ENCODE measurements around the gene AKR1B1. TPM values are rescaled to one million over a fixed set of nuclear protein-coding genes. Genes with fewer than 3 reads are reported as not detected.

AKR1B1 gene
- polyA plus RNA-seq, 2 of the 4 experiments (the other 2 are of a cell fraction): 1,636 to 6,205 TPM

DNA sequence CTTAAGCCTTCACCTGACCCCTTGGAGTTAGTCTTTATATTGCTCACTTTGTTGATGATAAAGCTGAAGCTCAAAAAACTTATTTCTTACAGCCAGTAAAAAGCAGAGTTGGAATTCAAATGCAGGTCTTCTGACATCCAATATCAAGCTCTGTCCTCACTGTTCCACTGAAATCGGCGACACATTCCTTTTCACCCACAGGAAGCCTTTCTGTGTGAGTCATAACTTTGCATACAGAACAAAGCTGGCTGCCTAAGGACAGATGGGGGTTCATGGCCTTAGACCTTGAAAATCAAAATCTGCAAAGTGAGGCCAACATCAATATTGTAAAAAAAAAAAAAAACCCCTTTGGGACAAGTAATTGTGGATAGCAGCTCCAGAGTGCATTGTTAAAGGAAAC lies 21.8 kb upstream of the AKR1B1 start (continued):
- TF ChIP-seq, protein P1, sequence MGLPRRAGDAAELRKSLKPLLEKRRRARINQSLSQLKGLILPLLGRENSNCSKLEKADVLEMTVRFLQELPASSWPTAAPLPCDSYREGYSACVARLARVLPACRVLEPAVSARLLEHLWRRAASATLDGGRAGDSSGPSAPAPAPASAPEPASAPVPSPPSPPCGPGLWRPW (IDR thresholded peaks at IDR 0.05): no peak
- TF ChIP-seq FOSB (CRISPR knock-in tag; IDR thresholded peaks at IDR 0.05) (no peak), CHD2 (IDR thresholded peaks at IDR 0.05; ENCODE audit: low read length, partially characterized antibody) (peak; percentile 31), FOSL2 (IDR thresholded peaks at IDR 0.05) (peak; percentile 66), FOSL2 (CRISPR knock-in tag; IDR thresholded peaks at IDR 0.05) (peak; percentile 85), MYC (IDR thresholded peaks at IDR 0.05; ENCODE audit: borderline replicate concordance, low read length) (no peak), HOXB5 (CRISPR knock-in tag; IDR thresholded peaks at IDR 0.05) (no peak), TP53 (CRISPR knock-in tag; IDR thresholded peaks at IDR 0.05) (no peak)
- TF ChIP-seq, protein P2, sequence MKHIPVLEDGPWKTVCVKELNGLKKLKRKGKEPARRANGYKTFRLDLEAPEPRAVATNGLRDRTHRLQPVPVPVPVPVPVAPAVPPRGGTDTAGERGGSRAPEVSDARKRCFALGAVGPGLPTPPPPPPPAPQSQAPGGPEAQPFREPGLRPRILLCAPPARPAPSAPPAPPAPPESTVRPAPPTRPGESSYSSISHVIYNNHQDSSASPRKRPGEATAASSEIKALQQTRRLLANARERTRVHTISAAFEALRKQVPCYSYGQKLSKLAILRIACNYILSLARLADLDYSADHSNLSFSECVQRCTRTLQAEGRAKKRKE (CRISPR knock-in tag; IDR thresholded peaks at IDR 0.05; ENCODE audit: low read depth): no peak

DNA sequence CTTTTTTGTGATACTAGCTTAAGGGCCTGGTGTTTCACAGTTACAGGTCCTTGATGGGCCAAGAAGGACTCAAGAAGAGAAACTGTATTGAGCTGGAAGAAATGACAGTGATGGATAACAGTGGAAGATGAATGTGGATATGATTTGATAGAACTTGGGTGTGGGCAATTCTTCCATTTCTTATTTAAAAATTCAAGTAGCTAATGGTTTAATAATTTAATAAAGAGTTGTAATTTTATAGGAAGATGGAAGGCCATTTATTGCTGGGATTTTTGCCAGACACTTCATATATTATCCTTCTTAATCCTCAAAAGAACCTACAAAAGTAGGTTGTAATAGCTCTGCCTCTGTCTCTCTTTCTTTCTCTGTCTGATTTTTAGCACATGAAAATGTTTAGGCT lies 21.3 kb upstream of the AKR1B1 start:
- peak overlapping the region; percentile 62 to 67 for H3K27ac ChIP-seq
- ChIA-PET POLR2A (interaction anchor here (0.7 to 2.7 kb wide), 5 partner anchors 22 to 164 kb away, joined by 3 to 24 read pairs (median 4); partner anchors contain the start of genes AKR1B1 and SLC35B4), CTCF (interaction anchor here (0.7 to 11.8 kb wide), 17 partner anchors 9 to 487 kb away, joined by 3 to 199 read pairs (median 13); partner anchors contain the start of gene AKR1B1)
- no peak for TF ChIP-seq SREBF2 (IDR thresholded peaks at IDR 0.05)
- TF ChIP-seq RNF2 (IDR thresholded peaks at IDR 0.05; ENCODE audit: borderline replicate concordance, low read depth): no peak
- no peak for TF ChIP-seq CBX2 (IDR thresholded peaks at IDR 0.05; ENCODE audit: borderline replicate concordance, low read depth)
- no peak for TF ChIP-seq EHMT2 (IDR thresholded peaks at IDR 0.05; ENCODE audit: low read depth)
- TF ChIP-seq, protein P3, sequence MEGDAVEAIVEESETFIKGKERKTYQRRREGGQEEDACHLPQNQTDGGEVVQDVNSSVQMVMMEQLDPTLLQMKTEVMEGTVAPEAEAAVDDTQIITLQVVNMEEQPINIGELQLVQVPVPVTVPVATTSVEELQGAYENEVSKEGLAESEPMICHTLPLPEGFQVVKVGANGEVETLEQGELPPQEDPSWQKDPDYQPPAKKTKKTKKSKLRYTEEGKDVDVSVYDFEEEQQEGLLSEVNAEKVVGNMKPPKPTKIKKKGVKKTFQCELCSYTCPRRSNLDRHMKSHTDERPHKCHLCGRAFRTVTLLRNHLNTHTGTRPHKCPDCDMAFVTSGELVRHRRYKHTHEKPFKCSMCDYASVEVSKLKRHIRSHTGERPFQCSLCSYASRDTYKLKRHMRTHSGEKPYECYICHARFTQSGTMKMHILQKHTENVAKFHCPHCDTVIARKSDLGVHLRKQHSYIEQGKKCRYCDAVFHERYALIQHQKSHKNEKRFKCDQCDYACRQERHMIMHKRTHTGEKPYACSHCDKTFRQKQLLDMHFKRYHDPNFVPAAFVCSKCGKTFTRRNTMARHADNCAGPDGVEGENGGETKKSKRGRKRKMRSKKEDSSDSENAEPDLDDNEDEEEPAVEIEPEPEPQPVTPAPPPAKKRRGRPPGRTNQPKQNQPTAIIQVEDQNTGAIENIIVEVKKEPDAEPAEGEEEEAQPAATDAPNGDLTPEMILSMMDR (IDR thresholded peaks at IDR 0.05): no peak
- TF ChIP-seq, protein P4, sequence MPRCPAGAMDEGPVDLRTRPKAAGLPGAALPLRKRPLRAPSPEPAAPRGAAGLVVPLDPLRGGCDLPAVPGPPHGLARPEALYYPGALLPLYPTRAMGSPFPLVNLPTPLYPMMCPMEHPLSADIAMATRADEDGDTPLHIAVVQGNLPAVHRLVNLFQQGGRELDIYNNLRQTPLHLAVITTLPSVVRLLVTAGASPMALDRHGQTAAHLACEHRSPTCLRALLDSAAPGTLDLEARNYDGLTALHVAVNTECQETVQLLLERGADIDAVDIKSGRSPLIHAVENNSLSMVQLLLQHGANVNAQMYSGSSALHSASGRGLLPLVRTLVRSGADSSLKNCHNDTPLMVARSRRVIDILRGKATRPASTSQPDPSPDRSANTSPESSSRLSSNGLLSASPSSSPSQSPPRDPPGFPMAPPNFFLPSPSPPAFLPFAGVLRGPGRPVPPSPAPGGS (IDR thresholded peaks at IDR 0.05): no peak
- no peak for TF ChIP-seq ESRRA (IDR thresholded peaks at IDR 0.05; ENCODE audit: borderline replicate concordance, low read length)
- TF ChIP-seq CHD2 (IDR thresholded peaks at IDR 0.05; ENCODE audit: low read length, partially characterized antibody): no peak
- TF ChIP-seq ZSCAN20 (CRISPR knock-in tag; IDR thresholded peaks at IDR 0.05): no peak
- TF ChIP-seq JUN (IDR thresholded peaks at IDR 0.05): no peak
- FAIRE-seq (no peak), DNase-seq (ENCODE audit: low read depth in 1 of 2, low spot score in 1 of 2) (no peak), ATAC-seq (0 out of 6 replicates have a peak, but pooled peaks of 1 of the 2 experiments have one; percentile 5)
- H3K4me3 ChIP-seq: no peak overlapping the region
- peaks cover 61% of the 10 kb centered on the region for H3K4me1 ChIP-seq
- H3K4me2 ChIP-seq: peak overlapping the region; percentile 68
- H3K9me3 ChIP-seq: 0 out of 3 replicates have a peak, but pooled peaks cover 5% of the 10 kb centered on the region

DNA sequence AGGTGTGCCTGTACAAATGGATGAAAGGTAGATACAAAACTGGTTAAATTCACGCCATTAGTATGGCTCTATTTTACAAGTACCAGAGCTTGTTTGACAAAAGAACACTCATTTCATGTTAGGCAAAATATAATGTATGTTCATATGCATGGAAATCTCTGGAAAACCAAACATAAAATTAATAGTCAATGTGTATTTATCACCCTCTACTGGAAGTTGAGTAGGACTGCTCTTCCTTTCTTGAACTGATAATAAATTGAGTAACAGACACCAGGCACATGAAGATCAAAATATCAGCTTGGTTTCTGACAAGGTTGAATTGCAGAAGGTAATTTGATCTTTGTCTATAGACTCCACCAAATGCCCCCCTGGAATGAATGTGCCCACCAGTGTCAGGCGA lies 19.8 kb upstream of the AKR1B1 start:
- 0 out of 3 replicates have a peak, but pooled peaks cover 5% of the 10 kb centered on the region for H3K9me3 ChIP-seq
- 58% methylated on average over 2 of the region's 2 CpGs for WGBS (ENCODE audit: missing lambda C conversion rate)
- peaks cover 71% of the 10 kb centered on the region for H3K4me1 ChIP-seq
- ATAC-seq (no peak), FAIRE-seq (peak; percentile 98), DNase-seq (ENCODE audit: low read depth in 1 of 2, low spot score in 1 of 2) (no peak)
- H3K4me3 ChIP-seq: no peak overlapping the region
- TF ChIP-seq CBX8 (IDR thresholded peaks at IDR 0.05) (no peak), SMC3 (IDR thresholded peaks at IDR 0.05) (peak; percentile 58), EP300 (IDR thresholded peaks at IDR 0.05) (no peak), NR3C1 (IDR thresholded peaks at IDR 0.05) (no peak), RCOR1 (IDR thresholded peaks at IDR 0.05; ENCODE audit: low read depth, low read length) (no peak), JUNB (IDR thresholded peaks at IDR 0.05) (no peak), JUN (IDR thresholded peaks at IDR 0.05) (no peak), RAD21 (conservative IDR thresholded peaks at IDR 0.05 in 1 of 2, IDR thresholded peaks at IDR 0.05 in 1 of 2) (peak; percentile 68 to 69), FOSL2 (IDR thresholded peaks at IDR 0.05) (no peak), FOSL2 (CRISPR knock-in tag; IDR thresholded peaks at IDR 0.05) (no peak), CBX2 (IDR thresholded peaks at IDR 0.05; ENCODE audit: borderline replicate concordance, low read depth) (no peak)
- TF ChIP-seq, protein P3 (IDR thresholded peaks at IDR 0.05): peak; percentile 48
- CTCF ChIA-PET: interaction anchor here (0.7 to 11.8 kb wide), 18 partner anchors 8 to 127 kb away, joined by 3 to 199 read pairs (median 6); partner anchors contain the start of gene AKR1B1
- no peak overlapping the region for H3K4me2 ChIP-seq
- POLR2A ChIA-PET: interaction anchor here (0.6 to 2.7 kb wide), 2 partner anchors 14 to 21 kb away, joined by 3 to 24 read pairs; partner anchors contain the start of gene AKR1B1
- H3K27ac ChIP-seq: peak overlapping the region in 1 of 2 experiments; percentile 67; a peak in 4 of 6 replicates

Data from A549 (cell line).